ENCODE data around the gene DNAH10. TPM values are rescaled to one million over a fixed set of nuclear protein-coding genes. Genes with fewer than 3 reads are reported as not detected.
"Not testable (repeated sequence)": the region's sequence is repeated elsewhere in the genome, so short reads cannot be mapped to it uniquely, and the experiment has no call there.

Gene DNAH10
- total RNA-seq, 1 experiment from 2014 or later = 0.14 TPM

- DNase-seq (ENCODE audit: low read depth) = no peak
Measured at GRCh38 chr12:123906711-123907420, 144.8 kb downstream of the DNAH10 start.

GRCh38 chr12:123907726-123908476 lies 145.8 kb downstream of the DNAH10 start:
- peak; percentile 23 for DNase-seq (ENCODE audit: low read depth)

DNA sequence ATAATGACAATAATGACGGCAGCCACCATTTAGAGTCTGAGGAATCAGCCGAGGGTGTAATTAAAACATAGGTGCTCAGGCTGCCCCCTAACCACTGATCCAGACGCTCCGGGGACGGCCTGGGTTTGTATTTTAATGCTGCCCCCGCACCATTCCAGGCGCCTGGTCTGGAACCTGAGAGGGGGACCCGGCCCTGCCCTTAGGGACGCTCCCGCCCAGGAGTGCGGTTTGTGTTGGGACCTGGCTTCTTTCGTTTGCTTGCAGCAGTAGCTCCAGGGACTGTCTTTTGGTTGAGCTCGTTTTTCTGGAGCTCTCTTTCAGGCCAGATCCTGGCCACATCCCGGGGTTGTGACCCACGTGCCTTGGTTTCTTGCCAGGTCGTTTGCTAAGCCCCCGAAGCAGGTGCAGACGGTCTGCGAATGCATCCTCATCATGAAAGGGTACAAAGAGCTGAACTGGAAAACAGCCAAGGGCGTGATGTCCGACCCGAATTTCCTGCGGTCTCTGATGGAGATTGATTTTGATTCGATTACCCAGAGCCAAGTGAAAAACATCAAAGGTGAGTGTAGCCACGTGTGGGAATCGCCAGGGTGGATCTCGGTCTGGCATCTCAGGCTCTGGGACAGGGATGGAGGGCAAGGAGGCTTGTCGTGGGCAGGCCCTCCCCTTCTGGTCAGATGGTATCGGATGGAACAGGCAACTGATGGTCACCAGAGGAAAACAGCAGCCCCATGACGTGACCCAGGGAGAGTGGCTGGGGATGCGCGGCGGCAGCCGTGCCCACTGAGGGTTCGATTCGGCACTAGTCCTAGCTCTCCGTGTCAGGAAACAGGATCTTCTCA lies 147.0 kb downstream of the DNAH10 start:
- DNase-seq (ENCODE audit: low read depth) = no peak

- DNase-seq (ENCODE audit: low read depth) = no peak
Measured at GRCh38 chr12:123910057-123910456, 148.0 kb downstream of the DNAH10 start.

GRCh38 chr12:123910761-123911193 lies 148.7 kb downstream of the DNAH10 start:
- DNase-seq (ENCODE audit: low read depth) = no peak

DNA sequence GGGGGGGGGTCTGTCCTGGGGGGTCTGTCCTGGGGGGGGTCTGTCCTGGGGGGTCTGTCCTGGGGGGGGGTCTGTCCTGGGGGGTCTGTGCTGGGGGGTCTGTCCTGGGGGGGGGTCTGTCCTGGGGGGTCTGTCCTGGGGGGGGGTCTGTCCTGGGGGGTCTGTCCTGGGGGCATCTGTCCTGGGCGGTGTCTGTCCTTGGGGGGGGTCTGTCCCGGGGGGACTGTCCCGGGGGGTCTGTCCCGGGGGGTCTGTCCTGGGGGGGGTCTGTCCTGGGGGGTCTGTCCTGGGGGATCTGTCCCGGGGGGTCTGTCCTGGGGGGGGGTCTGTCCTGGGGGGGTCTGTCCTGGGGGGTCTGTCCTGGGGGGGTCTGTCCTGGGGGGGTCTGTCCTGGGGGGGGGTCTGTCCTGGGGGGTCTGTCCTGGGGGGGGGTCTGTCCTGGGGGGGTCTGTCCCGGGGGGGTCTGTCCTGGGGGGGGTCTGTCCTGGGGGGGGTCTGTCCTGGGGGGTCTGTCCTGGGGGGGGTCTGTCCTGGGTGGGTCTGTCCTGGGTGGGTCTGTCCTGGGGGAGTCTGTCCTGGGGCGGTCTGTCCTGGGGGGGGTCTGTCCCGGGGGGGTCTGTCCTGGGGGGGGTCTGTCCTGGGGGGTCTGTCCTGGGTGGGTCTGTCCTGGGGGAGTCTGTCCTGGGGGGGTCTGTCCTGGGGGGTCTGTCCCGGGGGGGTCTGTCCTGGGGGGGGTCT lies 149.7 kb downstream of the DNAH10 start:
- not testable (repeated sequence) for DNase-seq (ENCODE audit: low read depth)

DNA sequence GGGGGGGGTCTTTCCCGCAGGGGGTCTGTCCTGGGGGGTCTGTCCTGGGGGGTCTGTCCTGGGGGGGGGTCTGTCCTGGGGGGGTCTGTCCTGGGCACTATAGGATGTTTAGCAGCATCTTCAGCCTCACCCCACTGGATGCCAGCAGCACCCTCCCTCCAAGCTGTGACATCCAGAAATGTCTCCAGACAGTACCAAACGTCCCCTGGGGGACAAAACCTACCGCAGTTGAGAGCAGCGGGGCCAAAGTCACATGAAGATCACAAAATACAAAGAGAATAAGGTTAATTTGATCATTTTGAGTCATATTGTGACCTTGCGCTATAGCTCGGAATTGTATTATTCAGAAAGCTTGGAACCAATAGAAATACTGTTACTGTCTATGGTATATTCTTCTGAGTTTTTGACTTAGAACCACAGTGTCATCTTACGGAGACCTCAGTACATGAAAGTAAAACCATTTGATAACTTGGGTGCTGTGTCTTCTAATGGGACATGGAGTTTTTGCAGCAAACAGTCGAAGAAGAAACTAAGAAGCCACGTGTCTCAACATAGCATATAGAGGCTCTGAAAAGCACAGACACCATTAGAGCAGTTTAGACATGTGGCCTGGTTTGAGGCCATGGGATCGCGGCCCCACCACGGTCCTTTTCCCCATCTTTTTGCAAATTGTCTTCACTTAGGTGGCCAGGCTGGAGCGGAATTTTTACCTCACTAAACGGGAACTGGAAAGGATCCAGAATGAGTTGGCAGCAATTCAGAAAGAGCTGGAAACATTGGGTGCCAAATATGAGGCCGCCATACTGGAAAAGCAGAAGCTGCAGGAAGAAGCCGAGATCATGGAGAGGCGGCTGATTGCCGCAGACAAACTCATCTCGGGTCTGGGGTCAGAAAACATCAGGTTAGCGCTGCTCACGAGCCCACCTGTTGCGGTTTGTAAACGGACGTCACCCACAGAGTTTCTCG lies 150.6 kb downstream of the DNAH10 start:
- DNase-seq (ENCODE audit: low read depth) = no peak

DNA sequence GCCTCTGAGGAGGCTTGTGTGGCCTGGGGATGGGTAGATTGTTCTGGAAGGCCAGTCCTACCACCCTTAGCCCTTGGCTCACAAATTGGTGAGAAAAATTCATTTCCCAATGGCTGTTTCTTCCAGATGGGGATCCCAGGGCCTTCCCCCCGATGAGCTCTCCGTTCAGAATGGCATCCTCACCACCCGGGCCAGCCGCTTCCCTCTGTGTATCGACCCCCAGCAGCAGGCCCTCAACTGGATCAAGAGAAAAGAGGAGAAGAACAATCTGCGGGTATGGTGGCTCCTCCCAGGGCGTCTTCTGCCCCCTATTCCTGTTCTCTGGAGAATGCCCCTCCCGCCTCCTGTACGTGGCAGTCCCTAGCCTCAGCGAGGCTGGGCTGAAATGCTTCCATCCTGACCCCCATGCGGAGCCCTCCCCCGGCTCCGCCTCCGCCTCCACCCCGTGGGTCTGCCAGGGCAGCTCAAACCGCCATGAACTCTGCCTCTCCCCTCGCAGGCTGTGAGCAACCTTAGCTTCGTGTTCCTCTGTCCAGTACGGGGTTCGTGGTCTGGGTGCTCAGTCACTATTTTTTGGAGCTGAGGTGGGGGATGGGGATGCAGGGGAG lies 152.7 kb downstream of the DNAH10 start:
- DNase-seq (ENCODE audit: low read depth) = no peak

DNA sequence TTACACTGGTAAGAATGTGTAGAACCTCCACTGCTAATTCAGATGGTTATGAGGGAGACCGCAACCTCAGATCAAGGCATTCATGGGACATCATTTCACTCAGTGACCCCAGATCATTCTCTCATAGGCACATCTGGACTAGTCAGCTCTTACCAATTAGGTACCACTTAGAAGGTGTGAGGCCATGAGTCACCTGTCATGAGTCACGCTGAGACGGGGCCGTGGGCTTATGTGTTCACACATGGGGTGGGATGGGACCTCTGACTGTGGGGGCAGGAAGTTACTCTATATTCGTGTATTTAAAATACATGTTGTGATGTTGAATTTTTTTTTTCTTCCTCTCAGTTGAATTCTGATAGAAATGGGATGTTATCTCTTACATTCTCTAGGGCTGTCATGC lies 154.6 kb downstream of the DNAH10 start:
- no peak for DNase-seq (ENCODE audit: low read depth)

DNA sequence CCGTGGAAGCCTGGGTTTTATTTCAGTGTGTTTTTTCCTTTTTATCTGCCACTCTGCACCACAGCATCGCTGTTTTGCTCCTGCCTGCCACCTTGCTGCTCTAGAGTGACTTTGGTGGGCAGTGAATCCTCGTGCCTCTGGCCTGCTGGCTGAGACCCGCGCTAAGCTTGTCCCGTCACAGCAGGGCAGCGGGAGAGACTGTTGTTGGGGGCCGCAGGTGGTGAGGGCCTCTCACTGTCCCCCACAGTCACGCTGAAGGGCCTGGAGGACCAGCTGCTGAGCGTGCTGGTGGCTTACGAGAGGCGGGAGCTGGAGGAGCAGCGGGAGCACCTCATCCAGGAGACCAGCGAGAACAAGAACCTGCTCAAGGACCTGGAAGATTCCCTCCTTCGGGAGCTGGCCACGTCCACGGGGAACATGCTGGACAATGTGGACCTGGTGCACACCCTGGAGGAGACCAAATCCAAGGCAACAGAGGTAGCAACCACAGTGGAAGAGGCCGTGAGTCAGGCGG lies 155.3 kb downstream of the DNAH10 start:
- no peak for DNase-seq (ENCODE audit: low read depth)

- no peak for DNase-seq (ENCODE audit: low read depth)
Measured at GRCh38 chr12:123919980-123920360, 157.9 kb downstream of the DNAH10 start.

- no peak for DNase-seq (ENCODE audit: low read depth)
Measured at GRCh38 chr12:123923038-123923437, 160.9 kb downstream of the DNAH10 start.

- no peak for DNase-seq (ENCODE audit: low read depth)
Measured at GRCh38 chr12:123923927-123924326, 161.8 kb downstream of the DNAH10 start.

DNA sequence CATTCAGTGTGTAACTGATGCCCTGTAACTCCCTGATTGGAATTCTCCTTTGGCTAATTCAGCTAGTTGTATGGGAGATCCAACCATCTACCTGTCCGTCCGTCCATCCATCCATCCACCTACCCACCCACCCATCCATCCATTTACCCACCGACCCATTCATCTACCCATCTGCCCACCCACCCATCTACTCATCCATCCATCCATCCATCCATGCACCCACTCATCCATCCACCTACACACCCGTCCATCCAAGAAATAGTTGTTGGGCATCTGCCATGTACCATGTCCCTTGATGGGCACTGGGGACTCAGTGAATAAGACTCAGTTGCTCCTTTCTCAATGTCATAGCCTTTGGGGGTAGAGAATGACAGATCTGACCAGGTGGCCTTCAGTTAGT lies 162.4 kb downstream of the DNAH10 start:
- DNase-seq (ENCODE audit: low read depth) = no peak

- DNase-seq (ENCODE audit: low read depth) = no peak
Measured at GRCh38 chr12:123928274-123928865, 166.3 kb downstream of the DNAH10 start.

GRCh38 chr12:123928897-123929296 lies 166.8 kb downstream of the DNAH10 start:
- no peak for DNase-seq (ENCODE audit: low read depth)

- DNase-seq (ENCODE audit: low read depth) = no peak
Measured at GRCh38 chr12:123929946-123930583, 168.0 kb downstream of the DNAH10 start.

- DNase-seq (ENCODE audit: low read depth) = no peak
Measured at GRCh38 chr12:123931686-123932321, 169.7 kb downstream of the DNAH10 start.
